ENCODE data around the gene LRRC46.
A peak's percentile ranks its signal among the peaks of the same experiment; 100 is the strongest.

Gene LRRC46

DNA sequence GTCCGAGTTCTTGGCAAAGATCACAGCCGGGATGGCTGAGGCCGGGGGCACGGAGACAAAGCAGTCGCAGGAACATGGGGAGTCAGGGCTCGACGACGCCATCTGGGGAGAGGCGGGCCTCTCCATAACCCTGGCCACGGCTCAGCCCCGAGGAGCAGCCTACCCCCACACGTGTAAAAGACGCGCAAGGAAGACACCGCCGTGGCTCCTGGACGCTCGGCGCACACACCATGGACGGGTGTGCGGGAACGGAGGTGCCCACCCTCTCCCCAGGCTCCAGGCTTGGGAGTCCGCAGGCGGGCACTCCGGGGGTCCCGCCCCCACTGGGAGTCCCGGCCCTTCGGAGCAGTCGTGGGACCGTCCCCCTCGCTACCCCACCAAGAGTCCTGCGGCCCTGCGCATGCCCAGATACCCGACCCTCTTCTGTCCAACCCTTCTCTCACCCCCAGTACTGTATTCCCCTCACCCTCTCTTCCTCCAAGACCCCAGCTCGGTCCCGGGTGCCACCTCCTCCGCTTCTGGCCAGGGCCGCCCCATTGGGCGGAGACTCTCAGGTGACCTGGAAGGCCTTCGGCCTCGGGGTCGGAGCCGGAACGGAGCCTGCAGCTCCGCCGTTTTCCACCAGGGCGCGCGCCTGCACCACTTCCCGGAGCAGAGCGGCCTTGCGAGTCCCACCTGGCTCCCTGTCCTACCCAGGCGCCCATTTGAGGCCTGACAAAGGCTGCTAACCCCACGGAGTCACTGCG, 9.4 kb downstream of the LRRC46 start, which contains the start of gene SCRN2:
Gene SCRN2 (minus strand): TSS at position 532 of the 746 bp plus-strand sequence. CDS start 430 bp downstream, at position 102.
- Histone ChIP-seq H3K27ac (no peak within 1 kb of the TSS), H3K27me3 (ENCODE audit: insufficient read depth, low read depth) (peaks cover 10% of the 10 kb centered on the region), H3K9ac (peak within 1 kb of the TSS; percentile 45; the same call in 1 of the 2 replicates), H3K4me1 (ENCODE audit: low read depth, poor library complexity, severe bottlenecking) (peaks cover 14% of the 10 kb centered on the region), H3K79me2 (ENCODE audit: insufficient read depth, low read depth) (no peaks in the 10 kb centered on the region), H2AFZ (ENCODE audit: low read depth) (peak within 1 kb of the TSS; percentile 95), H3K4me3 (IDR thresholded peaks at IDR 0.05; ENCODE audit: insufficient read depth, low read depth, low read length) (no peak within 1 kb of the TSS), H3K4me2 (peak within 1 kb of the TSS; percentile 79), H3K36me3 (ENCODE audit: insufficient read depth) (no peaks in the 10 kb centered on the region), H4K20me1 (ENCODE audit: insufficient read depth) (no peaks in the 10 kb centered on the region)
- TF ChIP-seq CTCF (conservative IDR thresholded peaks at IDR 0.05; ENCODE audit: low read depth, low read length) = peak; percentile 85

GRCh38 chr17:47841488-47842291, 10.2 kb downstream of the LRRC46 start:
- Histone ChIP-seq H3K4me2 (peak overlapping the region; percentile 79; the same call in 1 of the 2 replicates), H3K27ac (no peak overlapping the region), H3K79me2 (ENCODE audit: insufficient read depth, low read depth) (no peaks in the 10 kb centered on the region), H4K20me1 (ENCODE audit: insufficient read depth) (no peaks in the 10 kb centered on the region), H3K36me3 (ENCODE audit: insufficient read depth) (no peaks in the 10 kb centered on the region), H3K4me3 (IDR thresholded peaks at IDR 0.05; ENCODE audit: insufficient read depth, low read depth, low read length) (no peak overlapping the region), H2AFZ (ENCODE audit: low read depth) (peak overlapping the region; percentile 95), H3K27me3 (ENCODE audit: insufficient read depth, low read depth) (peaks cover 18% of the 10 kb centered on the region), H3K4me1 (ENCODE audit: low read depth, poor library complexity, severe bottlenecking) (peaks cover 14% of the 10 kb centered on the region), H3K9ac (peak overlapping the region; percentile 45; the same call in 1 of the 2 replicates)
- TF ChIP-seq CTCF (conservative IDR thresholded peaks at IDR 0.05; ENCODE audit: low read depth, low read length) = peak; percentile 70; the same call in 1 of the 2 replicates

- TF ChIP-seq CTCF (conservative IDR thresholded peaks at IDR 0.05; ENCODE audit: low read depth, low read length) = no peak
Observed at GRCh38 chr17:47843391-47843730, 11.9 kb downstream of the LRRC46 start.

GRCh38 chr17:47844227-47844626, 12.8 kb downstream of the LRRC46 start:
- TF ChIP-seq CTCF (conservative IDR thresholded peaks at IDR 0.05; ENCODE audit: low read depth, low read length) = no peak
- Histone ChIP-seq H3K9ac (no peak overlapping the region), H3K27ac (no peak overlapping the region), H3K4me3 (IDR thresholded peaks at IDR 0.05; ENCODE audit: insufficient read depth, low read depth, low read length) (no peak overlapping the region), H3K27me3 (ENCODE audit: insufficient read depth, low read depth) (peaks cover 43% of the 10 kb centered on the region), H2AFZ (ENCODE audit: low read depth) (no peak overlapping the region), H3K79me2 (ENCODE audit: insufficient read depth, low read depth) (no peaks in the 10 kb centered on the region), H3K4me2 (no peak overlapping the region), H3K36me3 (ENCODE audit: insufficient read depth) (no peaks in the 10 kb centered on the region), H3K4me1 (ENCODE audit: low read depth, poor library complexity, severe bottlenecking) (peaks cover 14% of the 10 kb centered on the region), H4K20me1 (ENCODE audit: insufficient read depth) (no peaks in the 10 kb centered on the region)

More at GRCh38 chr17:47843391-47843730, 11.9 kb downstream of the LRRC46 start:
- Histone ChIP-seq H3K27me3 (ENCODE audit: insufficient read depth, low read depth) (peaks cover 34% of the 10 kb centered on the region), H3K4me3 (IDR thresholded peaks at IDR 0.05; ENCODE audit: insufficient read depth, low read depth, low read length) (no peak overlapping the region), H3K36me3 (ENCODE audit: insufficient read depth) (no peaks in the 10 kb centered on the region), H3K4me1 (ENCODE audit: low read depth, poor library complexity, severe bottlenecking) (peaks cover 14% of the 10 kb centered on the region), H3K4me2 (no peak overlapping the region), H4K20me1 (ENCODE audit: insufficient read depth) (no peaks in the 10 kb centered on the region), H3K79me2 (ENCODE audit: insufficient read depth, low read depth) (no peaks in the 10 kb centered on the region), H2AFZ (ENCODE audit: low read depth) (no peak overlapping the region), H3K9ac (no peak overlapping the region), H3K27ac (no peak overlapping the region)
